Measurements from ENCODE around the gene RALGPS2. TPM values are rescaled to one million over a fixed set of nuclear protein-coding genes. Genes with fewer than 3 reads are reported as not detected.
A peak's percentile ranks its signal among the peaks of the same experiment; 100 is the strongest.

The RALGPS2 gene
- total and polyA plus RNA-seq, 2 of the 8 experiments (the other 6 are each of a cell fraction or from before 2014, with no cell fraction given) = 6.7 to 38.0 TPM

DNA sequence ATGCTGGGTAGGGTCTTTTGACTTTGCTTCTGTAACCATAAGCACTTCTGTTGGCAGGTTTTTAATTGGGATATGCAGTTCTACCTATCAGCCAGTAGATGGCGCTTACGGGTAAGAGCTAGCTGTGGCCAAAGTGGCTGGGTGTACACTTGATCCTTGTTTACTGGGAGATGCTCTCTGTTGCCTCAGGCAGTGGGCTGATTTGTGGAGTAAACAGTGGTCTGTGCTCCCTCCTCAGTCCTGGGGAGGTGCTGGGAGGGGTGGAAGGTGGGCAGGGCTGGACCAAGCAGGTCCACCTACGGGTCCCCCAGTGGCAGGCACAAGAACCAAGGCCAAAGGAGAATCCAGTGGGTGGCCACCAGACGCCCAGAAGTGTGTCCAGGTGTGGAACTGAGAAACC lies 43.4 kb downstream of the RALGPS2 start:
- Histone ChIP-seq H2BK15ac (ENCODE audit: low read length) (no peak overlapping the region), H2BK5ac (ENCODE audit: low read depth, low read length) (no peak overlapping the region), H3K79me2 (ENCODE audit: control insufficient read depth in 1 of 2, insufficient read depth in 2 of 2, low read length in 2 of 2) (peaks cover 0 to 55% of the 10 kb centered on the region in 2 experiments; a peak in 2 of 4 replicates), H3K27ac (ENCODE audit: low read depth, low read length) (no peak overlapping the region), H3K4me2 (ENCODE audit: insufficient read depth in 1 of 2, low read depth in 2 of 2, low read length in 2 of 2) (no peak overlapping the region), H3K23ac (ENCODE audit: insufficient read length) (no peak overlapping the region), H3K9me3 (ENCODE audit: insufficient read depth in 2 of 2, low read depth in 1 of 2, low read length in 1 of 2) (peaks cover 15 to 20% of the 10 kb centered on the region in 2 experiments; a peak in 3 of 4 replicates), H3K56ac (replicated peaks; ENCODE audit: insufficient read length, low read depth, low read length) (no peak overlapping the region), H3K23me2 (ENCODE audit: low read depth, low read length) (no peaks in the 10 kb centered on the region), H4K8ac (ENCODE audit: extremely low read depth, insufficient read depth, low read length) (no peak overlapping the region), H3K79me1 (ENCODE audit: low read depth, low read length) (no peaks in the 10 kb centered on the region; the same call in none of the 2 replicates), H2BK20ac (ENCODE audit: low read length) (no peak overlapping the region), H4K91ac (replicated peaks; ENCODE audit: insufficient read length, low read length) (no peak overlapping the region), H3K27me3 (replicated peaks in 1 of 4; ENCODE audit: control insufficient read depth in 3 of 4, extremely low read depth in 1 of 4, insufficient read depth in 3 of 4, low read length in 3 of 4) (no peaks in the 10 kb centered on the region), H3K9ac (replicated peaks in 1 of 4; ENCODE audit: extremely low read depth in 1 of 4, low read depth in 3 of 4, low read length in 3 of 4) (no peak overlapping the region), H3K14ac (ENCODE audit: insufficient read length) (no peak overlapping the region), H4K5ac (ENCODE audit: insufficient read length, low read depth, low read length) (no peak overlapping the region), H2BK12ac (ENCODE audit: low read depth, low read length) (no peak overlapping the region), H2AK5ac (ENCODE audit: low read depth, low read length) (no peak overlapping the region), H2AFZ (ENCODE audit: low read length) (no peak overlapping the region), H4K20me1 (replicated peaks in 1 of 2; ENCODE audit: control insufficient read depth in 1 of 2, insufficient read depth in 2 of 2, low read length in 2 of 2) (peaks cover 0 to 4% of the 10 kb centered on the region in 2 experiments), H3K18ac (ENCODE audit: extremely low read depth, low read length) (no peak overlapping the region), H3K4ac (replicated peaks; ENCODE audit: insufficient read length, low read depth, low read length) (no peak overlapping the region), H3K4me1 (replicated peaks in 1 of 4; ENCODE audit: control insufficient read depth in 3 of 4, insufficient read depth in 4 of 4, low read length in 3 of 4) (peaks cover 0 to 4% (median 0%) of the 10 kb centered on the region in 4 experiments; a peak in 1 of 7 replicates), H3K4me3 (ENCODE audit: extremely low read depth in 1 of 4, insufficient read depth in 2 of 4, low read depth in 3 of 4, low read length in 4 of 4) (no peak overlapping the region), H3K36me3 (ENCODE audit: control insufficient read depth in 2 of 4, insufficient read depth in 4 of 4, low read length in 3 of 4) (no peaks in the 10 kb centered on the region; a peak in 1 of 8 replicates), H2BK120ac (replicated peaks; ENCODE audit: low read depth, low read length) (no peak overlapping the region)
- ChIA-PET POLR2A (ENCODE audit: partially characterized antibody) (no interaction called here), CTCF (ENCODE audit: partially characterized antibody) (interaction anchor here (0.7 to 2.4 kb wide), 27 partner anchors 11 to 267 kb away, joined by 3 to 29 read pairs (median 4); no protein-coding TSS in a partner anchor)
- DNase-seq (ENCODE audit: low read depth in 1 of 2, low spot score in 2 of 2) = peak in 1 of 2 experiments; percentile 50
- 34% methylated on average over 4 of the region's 4 CpGs; no CpG with 5 or more reads in 1 of the 2 experiments for WGBS, 2 experiments (ENCODE audit: extremely low coverage in 1 of 2, insufficient coverage in 1 of 2, insufficient read length in 1 of 2, insufficient replicate concordance in 2 of 2, low coverage in 1 of 2, low lambda C conversion rate in 2 of 2, missing lambda C conversion rate in 1 of 2)
- peak; percentile 65 for FAIRE-seq
- no peak for TF ChIP-seq RXRA (IDR thresholded peaks at IDR 0.05; ENCODE audit: insufficient read depth, low read depth, low read length)
- TF ChIP-seq, protein P1, sequence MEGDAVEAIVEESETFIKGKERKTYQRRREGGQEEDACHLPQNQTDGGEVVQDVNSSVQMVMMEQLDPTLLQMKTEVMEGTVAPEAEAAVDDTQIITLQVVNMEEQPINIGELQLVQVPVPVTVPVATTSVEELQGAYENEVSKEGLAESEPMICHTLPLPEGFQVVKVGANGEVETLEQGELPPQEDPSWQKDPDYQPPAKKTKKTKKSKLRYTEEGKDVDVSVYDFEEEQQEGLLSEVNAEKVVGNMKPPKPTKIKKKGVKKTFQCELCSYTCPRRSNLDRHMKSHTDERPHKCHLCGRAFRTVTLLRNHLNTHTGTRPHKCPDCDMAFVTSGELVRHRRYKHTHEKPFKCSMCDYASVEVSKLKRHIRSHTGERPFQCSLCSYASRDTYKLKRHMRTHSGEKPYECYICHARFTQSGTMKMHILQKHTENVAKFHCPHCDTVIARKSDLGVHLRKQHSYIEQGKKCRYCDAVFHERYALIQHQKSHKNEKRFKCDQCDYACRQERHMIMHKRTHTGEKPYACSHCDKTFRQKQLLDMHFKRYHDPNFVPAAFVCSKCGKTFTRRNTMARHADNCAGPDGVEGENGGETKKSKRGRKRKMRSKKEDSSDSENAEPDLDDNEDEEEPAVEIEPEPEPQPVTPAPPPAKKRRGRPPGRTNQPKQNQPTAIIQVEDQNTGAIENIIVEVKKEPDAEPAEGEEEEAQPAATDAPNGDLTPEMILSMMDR (IDR thresholded peaks at IDR 0.05; ENCODE audit: control extremely low read depth in 1 of 3, insufficient read depth in 1 of 3, low read depth in 1 of 3, low read length in 3 of 3) = peak; percentile 38 to 89 (median 83)
- TF ChIP-seq RFX5 (IDR thresholded peaks at IDR 0.05; ENCODE audit: borderline replicate concordance, low read depth, low read length) = no peak
- TF ChIP-seq BRCA1 (IDR thresholded peaks at IDR 0.05; ENCODE audit: low read depth, low read length) = no peak
- TF ChIP-seq POLR2A (IDR thresholded peaks at IDR 0.05; ENCODE audit: control extremely low read depth in 1 of 2, low read depth in 2 of 2, low read length in 2 of 2) = no peak
- TF ChIP-seq HDAC6 (IDR thresholded peaks at IDR 0.05; ENCODE audit: low read depth, low read length) = no peak
- no peak for TF ChIP-seq SP2 (IDR thresholded peaks at IDR 0.05; ENCODE audit: low read length)
- TF ChIP-seq SIN3A (conservative IDR thresholded peaks at IDR 0.05 in 1 of 2, IDR thresholded peaks at IDR 0.05 in 1 of 2; ENCODE audit: low read depth in 1 of 2, low read length in 2 of 2) = no peak
- TF ChIP-seq GABPA (IDR thresholded peaks at IDR 0.05; ENCODE audit: borderline replicate concordance, insufficient read depth, low read length) = no peak
- no peak for TF ChIP-seq POU5F1 (IDR thresholded peaks at IDR 0.05; ENCODE audit: low read depth, low read length)
- peak; percentile 70 to 83 for TF ChIP-seq RAD21 (IDR thresholded peaks at IDR 0.05 in 1 of 2, conservative IDR thresholded peaks at IDR 0.05 in 1 of 2; ENCODE audit: low read depth in 2 of 2, low read length in 2 of 2)
